Renal cortical epithelial cell (primary cell): ENCODE data around the gene ARRDC5. TPM values are rescaled to one million over a fixed set of nuclear protein-coding genes. Genes with fewer than 3 reads are reported as not detected.

ENCODE experiments used
- total RNA-seq: library from RNA; depleted of rRNA; stranded (reverse); fragments of >200 nt; gene quantifications from 2 replicates; pipeline ENCODE4 v1.2.3, GENCODE V29; 2014

The ARRDC5 gene
- total RNA-seq, 1 donor from 2014 or later: not detected

Other genes starting within 250 kb of the ARRDC5 start
- 52.1 and 140 TPM in 2 replicates for gene MYDGF, start 232.6 kb downstream of the ARRDC5 start, total RNA-seq
- gene DPP9, start 179.1 kb downstream of the ARRDC5 start, total RNA-seq: 21.5 and 37.4 TPM in 2 replicates
- 13.0 and 14.8 TPM in 2 replicates for gene FEM1A, start 111.2 kb downstream of the ARRDC5 start, total RNA-seq
- gene TICAM1, start 71.2 kb downstream of the ARRDC5 start, total RNA-seq: 9.0 and 9.6 TPM in 2 replicates
- 348 and 378 TPM in 2 replicates for gene PLIN3, start 35.2 kb downstream of the ARRDC5 start, total RNA-seq
- gene UHRF1, start 6.6 kb upstream of the ARRDC5 start, total RNA-seq: 18.0 and 26.2 TPM in 2 replicates
- 8.7 and 47.0 TPM in 2 replicates for gene KDM4B, start 66.2 kb upstream of the ARRDC5 start, total RNA-seq